Progenitor cell of endocrine pancreas (in vitro differentiated cells): ENCODE data around the gene GORASP2. TPM values are rescaled to one million over a fixed set of nuclear protein-coding genes. Genes with fewer than 3 reads are reported as not detected.

Experiments
- DNase-seq: peaks from one replicate; pipeline ENCODE4 v3.0.0; 2021; ENCODE audit warnings: low spot score; ENCODE audit not compliant: unreplicated experiment
- H3K27ac Mint-ChIP-seq: 2 replicates; pipeline ENCODE4 v1.8.0; 2021; ENCODE audit warnings: mild to moderate bottlenecking, moderate library complexity, mixed read lengths
- H3K27me3 Mint-ChIP-seq: 2 replicates; pipeline ENCODE4 v1.8.0; 2021; ENCODE audit warnings: mixed read lengths
- H3K36me3 Mint-ChIP-seq: 2 replicates; pipeline ENCODE4 v1.8.0; 2022; ENCODE audit warnings: mixed read lengths; ENCODE audit not compliant: insufficient read depth
- H3K4me1 Mint-ChIP-seq: 2 replicates; pipeline ENCODE4 v1.8.0; 2021; ENCODE audit warnings: low read depth, mixed read lengths
- H3K4me3 Mint-ChIP-seq: 2 replicates; pipeline ENCODE4 v1.8.0; 2021; ENCODE audit warnings: low read depth, mild to moderate bottlenecking, moderate library complexity, mixed read lengths
- H3K9me3 Mint-ChIP-seq: 2 replicates; pipeline ENCODE4 v1.8.0; 2021; ENCODE audit warnings: low read depth, mixed read lengths
- total RNA-seq: library from RNA; stranded (reverse); gene quantifications from 2 replicates; pipeline ENCODE4 v1.2.1, GENCODE V29; 2021
- TF ChIP-seq, protein P1 (sequence below): fragments of 200-600 bp; sonication (generic); IDR thresholded peaks from one replicate; pipeline ENCODE4 v1.5.0; 2021; ENCODE audit warnings: antibody characterized with exemption, mild to moderate bottlenecking; ENCODE audit not compliant: unreplicated experiment

GORASP2 gene
- total RNA-seq, 1 donor from 2014 or later = 64.3 TPM

DNA sequence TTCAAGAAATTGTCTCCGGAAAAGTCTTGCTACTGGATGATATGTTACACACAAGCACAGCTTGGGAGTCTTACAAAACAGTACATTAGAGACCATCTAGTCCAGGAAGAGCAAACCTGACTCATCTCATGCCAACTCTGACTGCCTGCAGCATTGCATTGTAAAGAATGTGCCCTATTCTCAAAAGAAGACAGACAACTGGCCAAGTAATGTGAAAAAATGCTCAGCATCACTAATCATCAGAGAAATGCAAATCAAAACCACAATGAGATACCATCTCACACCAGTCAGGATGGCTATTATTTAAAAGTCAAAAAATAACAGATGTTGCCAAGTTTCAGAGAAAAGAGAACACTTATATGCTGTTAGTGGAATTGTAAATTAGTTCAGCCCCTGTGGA lies 42.7 kb upstream of the GORASP2 start:
- Mint-ChIP-seq H3K27ac (no peak overlapping the region), H3K36me3 (no peaks in the 10 kb centered on the region), H3K4me3 (no peak overlapping the region), H3K27me3 (peaks cover 24% of the 10 kb centered on the region), H3K4me1 (no peaks in the 10 kb centered on the region), H3K9me3 (no peaks in the 10 kb centered on the region)
- no peak for DNase-seq
- TF ChIP-seq, protein P1, sequence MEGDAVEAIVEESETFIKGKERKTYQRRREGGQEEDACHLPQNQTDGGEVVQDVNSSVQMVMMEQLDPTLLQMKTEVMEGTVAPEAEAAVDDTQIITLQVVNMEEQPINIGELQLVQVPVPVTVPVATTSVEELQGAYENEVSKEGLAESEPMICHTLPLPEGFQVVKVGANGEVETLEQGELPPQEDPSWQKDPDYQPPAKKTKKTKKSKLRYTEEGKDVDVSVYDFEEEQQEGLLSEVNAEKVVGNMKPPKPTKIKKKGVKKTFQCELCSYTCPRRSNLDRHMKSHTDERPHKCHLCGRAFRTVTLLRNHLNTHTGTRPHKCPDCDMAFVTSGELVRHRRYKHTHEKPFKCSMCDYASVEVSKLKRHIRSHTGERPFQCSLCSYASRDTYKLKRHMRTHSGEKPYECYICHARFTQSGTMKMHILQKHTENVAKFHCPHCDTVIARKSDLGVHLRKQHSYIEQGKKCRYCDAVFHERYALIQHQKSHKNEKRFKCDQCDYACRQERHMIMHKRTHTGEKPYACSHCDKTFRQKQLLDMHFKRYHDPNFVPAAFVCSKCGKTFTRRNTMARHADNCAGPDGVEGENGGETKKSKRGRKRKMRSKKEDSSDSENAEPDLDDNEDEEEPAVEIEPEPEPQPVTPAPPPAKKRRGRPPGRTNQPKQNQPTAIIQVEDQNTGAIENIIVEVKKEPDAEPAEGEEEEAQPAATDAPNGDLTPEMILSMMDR = no peak

DNA sequence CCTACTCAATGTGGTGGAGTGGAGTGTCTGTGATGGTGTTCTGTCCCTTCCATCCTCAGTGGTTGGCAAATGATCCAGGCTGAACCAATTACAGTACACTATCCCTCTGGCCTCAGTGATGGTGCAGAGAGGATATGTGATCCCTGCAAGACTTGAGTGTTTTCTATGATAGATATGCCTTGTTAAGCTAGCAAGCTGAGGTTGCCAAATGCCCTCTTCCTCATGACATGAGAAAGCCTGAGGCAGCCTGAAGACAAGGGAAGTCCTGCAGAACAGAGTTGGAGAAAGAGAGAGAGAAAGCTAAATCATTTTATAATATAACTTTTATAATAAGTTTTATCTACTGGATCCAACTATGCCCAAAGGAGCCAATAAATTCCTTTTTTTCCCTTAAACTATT lies 41.6 kb upstream of the GORASP2 start:
- H3K27me3 Mint-ChIP-seq = peaks cover 20% of the 10 kb centered on the region
- H3K4me3 Mint-ChIP-seq = no peak overlapping the region
- TF ChIP-seq, protein P1 = no peak
- no peak for DNase-seq
- H3K4me1 Mint-ChIP-seq = no peaks in the 10 kb centered on the region
- H3K36me3 Mint-ChIP-seq = no peaks in the 10 kb centered on the region
- H3K9me3 Mint-ChIP-seq = no peaks in the 10 kb centered on the region
- no peak overlapping the region for H3K27ac Mint-ChIP-seq

DNA sequence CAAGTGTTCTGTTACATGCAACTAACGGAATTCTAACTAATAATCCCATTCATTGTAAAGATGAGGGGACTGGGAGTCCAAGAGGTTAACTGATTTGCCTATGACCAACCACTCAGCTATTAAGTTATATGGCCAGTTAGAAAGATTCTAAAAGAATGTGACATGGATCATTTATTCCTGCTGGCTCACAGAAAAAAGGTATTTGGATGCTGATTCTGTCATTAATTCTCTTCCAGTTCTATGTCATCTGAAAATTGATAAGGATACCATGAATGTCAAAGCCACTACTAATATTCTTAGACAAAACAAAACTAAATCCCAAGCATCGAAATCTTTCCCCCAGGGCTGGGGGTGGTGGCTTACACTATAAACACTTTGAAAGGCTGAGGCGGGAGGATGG lies 41.2 kb upstream of the GORASP2 start:
- Mint-ChIP-seq H3K9me3 (no peaks in the 10 kb centered on the region), H3K27me3 (peaks cover 19% of the 10 kb centered on the region), H3K4me3 (no peak overlapping the region), H3K27ac (no peak overlapping the region), H3K4me1 (no peaks in the 10 kb centered on the region), H3K36me3 (no peaks in the 10 kb centered on the region)
- no peak for DNase-seq
- TF ChIP-seq, protein P1 = no peak

DNA sequence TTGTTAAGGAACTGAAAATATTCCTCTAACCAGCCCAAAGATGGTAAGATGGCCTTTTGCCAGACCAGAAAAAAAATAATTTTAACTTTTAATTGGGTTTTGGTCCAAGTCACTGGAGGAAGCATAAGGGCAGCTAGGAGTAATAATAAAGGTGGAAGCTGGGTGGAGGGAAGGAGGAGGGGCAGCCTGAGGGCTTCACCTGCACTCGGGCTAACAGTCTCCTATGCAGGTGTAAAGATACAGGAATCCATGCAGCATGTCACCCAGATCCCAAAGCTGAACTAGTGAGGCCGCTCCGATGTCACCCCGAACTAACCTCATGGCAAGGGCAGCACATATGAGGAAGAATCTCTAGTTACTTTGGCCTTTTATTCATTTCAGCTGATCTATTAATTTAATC lies 37.2 kb upstream of the GORASP2 start:
- no peak overlapping the region for H3K4me3 Mint-ChIP-seq
- H3K9me3 Mint-ChIP-seq = no peaks in the 10 kb centered on the region
- H3K4me1 Mint-ChIP-seq = no peaks in the 10 kb centered on the region
- TF ChIP-seq, protein P1 = no peak
- no peaks in the 10 kb centered on the region for H3K36me3 Mint-ChIP-seq
- DNase-seq = no peak
- peaks cover 10% of the 10 kb centered on the region for H3K27me3 Mint-ChIP-seq
- no peak overlapping the region for H3K27ac Mint-ChIP-seq

DNA sequence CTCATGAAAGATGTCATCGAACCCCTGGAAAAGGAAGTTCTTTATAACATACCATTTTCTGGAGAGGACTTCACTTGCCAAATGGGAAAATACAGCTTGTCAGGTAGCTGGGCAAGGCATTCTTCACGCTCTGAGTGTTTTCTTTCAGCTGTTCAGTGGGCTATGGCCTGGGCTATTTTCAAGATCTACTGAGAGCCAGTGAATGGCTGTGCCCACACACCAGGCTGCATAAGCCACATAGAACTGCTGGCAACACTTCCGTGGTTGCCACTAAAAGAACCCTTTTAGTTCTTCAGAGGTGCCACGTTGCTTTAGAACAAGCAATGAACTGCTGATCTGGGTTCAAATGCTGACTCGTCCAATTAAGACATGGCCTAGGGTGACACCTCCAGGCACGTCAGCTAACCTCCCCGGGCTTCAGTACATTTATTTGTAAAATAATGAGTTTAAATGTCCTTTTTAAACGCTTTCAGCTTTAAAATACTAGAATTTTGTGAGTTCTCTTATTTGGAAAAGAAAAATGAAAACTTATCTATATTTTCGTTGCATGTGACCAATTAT lies 36.6 kb upstream of the GORASP2 start:
- Mint-ChIP-seq H3K4me1 (no peaks in the 10 kb centered on the region), H3K4me3 (no peak overlapping the region), H3K27ac (no peak overlapping the region), H3K9me3 (no peaks in the 10 kb centered on the region), H3K27me3 (peaks cover 10% of the 10 kb centered on the region), H3K36me3 (no peaks in the 10 kb centered on the region)
- no peak for DNase-seq
- TF ChIP-seq, protein P1 = no peak
